GM18867 (cell line): ENCODE data around the gene KRTAP4-7.
"Not testable (repeated sequence)": the region's sequence is repeated elsewhere in the genome, so short reads cannot be mapped to it uniquely, and the experiment has no call there.

Experiments used
- ATAC-seq: cut with Tn5 transposase; IDR thresholded peaks from one replicate; pipeline ENCODE4 v1.9.1; 2021; ENCODE audit warnings: mild to moderate bottlenecking, moderate library complexity; ENCODE audit not compliant: unreplicated experiment

The KRTAP4-7 gene

GRCh38 chr17:41108728-41109386, 24.9 kb downstream of the KRTAP4-7 start:
- not testable (repeated sequence) for ATAC-seq

- no peak for ATAC-seq
Measured at GRCh38 chr17:41111151-41111885, 27.4 kb downstream of the KRTAP4-7 start.

GRCh38 chr17:41116297-41116696, 32.3 kb downstream of the KRTAP4-7 start:
- no peak for ATAC-seq

- ATAC-seq, result not testable (repeated sequence)
Measured at GRCh38 chr17:41117846-41118386, 34.0 kb downstream of the KRTAP4-7 start, which contains the start of gene KRTAP4-11. KRTAP4-11 (minus strand) TSS chr17:41118373; CDS start chr17:41118315, 58 bp downstream.

GRCh38 chr17:41118721-41119120, 34.8 kb downstream of the KRTAP4-7 start:
- ATAC-seq, result no peak

GRCh38 chr17:41119696-41120690, 36.0 kb downstream of the KRTAP4-7 start:
- ATAC-seq, result not testable (repeated sequence)

- no peak for ATAC-seq
Measured at GRCh38 chr17:41121742-41122141, 37.8 kb downstream of the KRTAP4-7 start.

- not testable (repeated sequence) for ATAC-seq
Measured at GRCh38 chr17:41123292-41123990, 39.5 kb downstream of the KRTAP4-7 start.

GRCh38 chr17:41123991-41124371, 40.0 kb downstream of the KRTAP4-7 start, which contains the start of gene KRTAP4-12:
KRTAP4-12 (minus strand) TSS chr17:41124182; CDS start chr17:41124122, 60 bp downstream.
- not testable (repeated sequence) for ATAC-seq

- ATAC-seq, result no peak
Measured at GRCh38 chr17:41125064-41125463, 41.1 kb downstream of the KRTAP4-7 start.

GRCh38 chr17:41126412-41126811, 42.5 kb downstream of the KRTAP4-7 start:
- ATAC-seq, result no peak

GRCh38 chr17:41127371-41127770, 43.4 kb downstream of the KRTAP4-7 start:
- no peak for ATAC-seq

GRCh38 chr17:41131979-41132378, 48.0 kb downstream of the KRTAP4-7 start:
- ATAC-seq, result no peak

GRCh38 chr17:41133880-41134735, 50.2 kb downstream of the KRTAP4-7 start:
- ATAC-seq, result no peak
